NCI-H2196 (cell line): ENCODE data around the gene BLTP3A.
"Not testable (repeated sequence)": the region's sequence is repeated elsewhere in the genome, so short reads cannot be mapped to it uniquely, and the experiment has no call there.

Experiments
- DNase-seq: peaks from one replicate; lab custom pipeline; 2025; ENCODE audit not compliant: unreplicated experiment; lab: John Stamatoyannopoulos, UW

BLTP3A gene

GRCh38 chr6:34788111-34788510, 3.8 kb upstream of the BLTP3A start:
- no peak for DNase-seq

DNA sequence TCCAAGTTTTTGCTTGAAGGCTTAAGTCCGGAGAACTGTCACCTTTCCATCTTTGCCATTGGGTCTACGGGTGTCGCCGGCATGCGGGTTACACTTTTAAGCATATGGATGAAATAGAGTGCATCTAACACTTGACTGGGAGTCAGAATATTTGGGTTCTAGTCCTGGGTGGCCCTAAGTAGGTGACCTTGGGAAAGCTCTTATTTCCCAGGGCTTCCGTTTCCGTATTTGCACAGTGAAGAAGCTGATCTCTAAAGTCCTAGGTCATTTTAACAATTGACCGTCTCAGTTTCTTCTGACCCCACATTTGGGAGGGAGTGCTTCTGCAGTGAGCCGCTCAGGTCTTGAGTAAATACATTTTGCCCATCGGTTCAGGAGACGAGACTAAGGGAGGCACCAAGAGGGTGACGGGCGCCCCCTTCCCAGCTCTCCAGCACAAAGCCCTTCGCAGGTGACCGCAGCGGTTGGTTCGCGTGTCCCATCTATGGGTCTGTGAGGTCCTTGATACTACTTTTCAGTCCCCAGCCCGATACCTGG, 651 bp upstream of the BLTP3A start:
- DNase-seq = peak; percentile 40

DNA sequence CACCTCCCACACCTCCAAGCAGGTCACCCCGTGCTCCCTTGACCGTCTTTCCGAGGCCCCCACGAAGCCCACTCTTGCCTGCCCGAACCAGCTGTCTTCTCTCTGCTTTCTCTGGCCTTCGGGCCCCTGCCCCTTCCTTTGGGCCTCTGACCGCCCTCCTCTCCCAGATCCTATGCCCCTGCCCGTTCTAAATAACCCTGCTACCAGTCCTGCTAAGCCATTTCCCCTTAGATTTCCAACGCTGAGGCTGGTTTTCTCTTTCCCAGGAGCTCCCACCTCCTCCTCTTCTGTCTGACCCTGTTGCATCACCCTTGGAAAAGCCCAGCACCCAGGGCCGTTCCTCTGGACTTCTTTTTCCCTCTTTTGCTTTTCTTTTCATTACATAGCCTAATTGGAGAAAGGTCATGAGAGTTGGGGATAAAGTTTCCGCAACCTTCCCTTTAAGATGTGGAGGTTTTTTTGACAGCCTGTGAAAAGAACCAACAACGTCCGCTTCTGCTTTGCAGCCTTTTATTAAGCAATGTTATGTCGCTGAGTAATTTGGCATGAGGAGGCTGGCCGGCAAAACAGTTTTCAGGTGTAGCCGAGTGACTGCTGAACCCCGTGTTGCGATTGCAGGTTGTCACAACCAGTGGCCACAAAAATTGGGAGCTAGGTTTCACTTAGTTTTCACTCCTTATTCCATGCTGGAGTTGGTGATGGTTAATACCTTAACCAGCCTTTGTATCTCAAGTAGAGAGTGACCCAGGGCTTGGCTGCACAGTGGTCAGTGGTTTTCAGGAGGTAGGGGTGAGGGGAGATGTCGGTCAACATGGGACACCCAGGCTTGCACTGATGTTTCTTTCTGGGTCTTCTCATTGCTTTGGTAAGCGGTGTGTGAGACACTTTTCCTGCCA, 970 bp downstream of the BLTP3A start:
- DNase-seq = peak; percentile 27

GRCh38 chr6:34793877-34794276, 2.0 kb downstream of the BLTP3A start:
- DNase-seq = no peak

DNA sequence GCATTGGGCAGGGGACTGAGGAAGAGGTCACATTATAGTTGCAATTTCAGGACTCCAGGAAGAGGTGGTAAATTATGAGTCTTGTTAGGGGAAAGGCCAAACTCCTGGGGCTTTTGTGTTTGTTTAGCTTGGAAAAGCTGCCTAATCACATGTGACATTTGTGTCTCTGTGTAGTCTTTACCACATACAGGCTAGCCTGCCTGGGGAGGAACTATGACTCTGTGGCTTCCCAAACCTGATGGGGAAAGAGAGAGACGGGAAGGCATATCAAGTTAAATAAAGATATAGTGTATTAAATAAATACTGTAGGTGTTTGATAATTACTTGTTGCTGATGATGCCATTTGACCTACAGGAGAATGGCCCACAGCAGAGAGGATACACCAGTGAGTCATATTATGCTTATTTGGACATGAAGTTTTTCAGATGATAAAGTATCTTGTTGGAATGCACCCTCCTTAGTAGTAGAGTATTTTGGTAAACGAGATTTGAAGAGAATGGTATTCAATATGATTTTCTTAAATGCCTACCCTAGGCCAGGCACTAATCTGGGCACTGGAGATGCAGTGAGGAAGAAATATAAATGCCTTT, 4.0 kb downstream of the BLTP3A start:
- no peak for DNase-seq

- no peak for DNase-seq
Measured at GRCh38 chr6:34798057-34798456, 6.2 kb downstream of the BLTP3A start.

DNA sequence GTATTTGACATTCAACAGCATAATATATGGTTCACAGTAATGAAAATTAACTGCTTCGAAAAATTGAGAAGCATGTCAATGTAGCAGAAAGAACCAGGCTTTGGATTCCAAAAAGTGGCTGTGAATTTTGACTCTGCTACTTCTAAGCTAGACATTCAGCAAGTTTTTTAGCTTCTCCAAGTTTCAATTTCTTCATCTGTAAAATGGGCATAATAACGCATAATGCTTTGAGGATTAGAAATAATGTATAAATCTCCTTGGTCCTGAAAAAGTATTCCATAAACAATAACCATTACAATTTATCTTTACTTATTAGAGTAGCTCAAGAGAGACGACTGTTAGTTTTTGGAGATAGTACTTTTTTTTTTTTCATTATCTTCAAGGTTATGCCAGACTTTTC, 7.7 kb downstream of the BLTP3A start:
- DNase-seq = no peak

GRCh38 chr6:34804543-34804942, 12.7 kb downstream of the BLTP3A start:
- no peak for DNase-seq

DNA sequence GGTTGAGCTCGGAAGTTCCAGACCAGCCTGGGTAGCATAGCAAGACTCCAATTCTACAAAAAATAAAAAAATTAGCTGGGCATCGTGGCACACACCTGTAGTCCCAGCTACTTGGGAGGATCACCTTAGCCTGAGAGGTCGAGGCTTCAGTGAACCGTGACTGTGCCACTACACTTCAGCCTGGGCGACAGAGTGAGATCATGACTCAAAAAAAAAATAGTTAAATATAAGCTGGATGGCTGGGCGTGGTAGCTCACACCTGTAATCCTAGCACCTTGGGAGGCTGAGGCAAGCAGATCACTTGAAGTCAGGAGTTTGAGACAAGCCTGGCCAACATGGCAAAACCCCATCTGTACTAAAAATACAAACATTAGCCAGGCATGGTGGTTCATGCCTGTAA, 13.2 kb downstream of the BLTP3A start:
- not testable (repeated sequence) for DNase-seq

GRCh38 chr6:34806738-34807453, 15.0 kb downstream of the BLTP3A start:
- DNase-seq = no peak

- DNase-seq = not testable (repeated sequence)
Measured at GRCh38 chr6:34808473-34808872, 16.6 kb downstream of the BLTP3A start.

GRCh38 chr6:34809419-34809818, 17.5 kb downstream of the BLTP3A start:
- DNase-seq = not testable (repeated sequence)

GRCh38 chr6:34810017-34810882, 18.4 kb downstream of the BLTP3A start:
- no peak for DNase-seq

GRCh38 chr6:34810936-34811632, 19.2 kb downstream of the BLTP3A start:
- no peak for DNase-seq

DNA sequence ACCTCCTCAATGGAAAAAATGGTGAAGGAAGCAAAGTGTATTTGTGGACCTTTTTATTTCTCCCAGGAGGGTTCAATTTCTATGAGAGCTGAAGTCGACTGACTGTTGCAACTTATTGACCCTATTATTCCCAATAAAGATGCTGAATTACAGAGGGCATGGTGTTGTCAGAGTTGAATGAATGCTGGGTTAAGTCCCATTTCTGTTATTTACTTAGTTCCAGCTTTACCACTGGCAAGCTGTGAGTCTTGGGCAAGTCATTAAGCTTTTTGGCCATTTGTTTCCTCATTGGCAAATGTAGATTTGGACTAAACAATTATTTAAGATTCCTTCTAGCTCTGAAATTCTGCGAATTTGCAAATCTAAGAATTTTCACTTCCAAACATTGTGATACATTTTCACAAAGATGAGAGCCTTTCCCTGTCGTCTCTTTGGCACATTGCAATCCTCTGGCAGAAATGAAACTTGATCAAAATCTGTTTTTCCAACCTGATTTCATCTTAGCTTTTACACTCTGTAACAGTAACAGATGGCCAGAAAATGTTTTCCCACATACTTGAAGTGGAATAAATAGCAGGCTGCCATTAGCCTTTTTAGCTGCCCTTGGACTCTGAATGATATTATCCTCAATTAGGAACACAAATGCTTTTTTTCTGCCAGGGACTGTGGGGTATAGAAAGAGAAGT, 21.3 kb downstream of the BLTP3A start:
- DNase-seq = no peak

DNA sequence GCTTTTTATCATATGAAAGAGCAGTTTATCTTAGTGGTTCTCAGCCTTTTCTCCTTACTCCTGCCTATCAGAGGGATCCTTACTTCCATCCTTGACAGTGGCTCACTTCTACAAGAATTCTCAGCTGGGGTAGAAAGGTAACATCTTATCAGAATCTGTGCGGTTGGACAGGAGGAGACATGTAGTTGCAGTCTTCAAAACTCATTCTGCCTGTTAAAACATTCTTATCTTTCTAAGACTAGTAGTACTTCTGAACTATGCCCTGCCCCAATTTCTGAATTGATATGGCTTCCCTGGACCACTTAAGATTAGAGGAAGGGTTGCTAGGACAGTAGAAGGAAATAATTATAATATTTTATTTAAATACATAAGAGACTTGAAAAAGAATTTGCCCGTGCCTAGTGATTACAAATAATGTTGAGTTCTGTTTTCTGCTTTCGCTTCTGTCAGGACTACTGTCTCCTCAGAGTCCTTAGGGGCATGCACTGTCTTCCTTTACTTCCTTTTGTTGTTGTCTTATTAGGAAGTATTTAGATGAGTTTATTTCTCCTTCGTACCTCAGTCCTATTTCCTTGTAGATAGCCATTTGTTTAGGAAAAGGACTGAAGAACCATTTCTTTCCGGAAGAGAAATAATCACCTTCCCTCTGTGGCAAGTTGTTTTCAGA, 24.9 kb downstream of the BLTP3A start:
- DNase-seq = no peak

- no peak for DNase-seq
Measured at GRCh38 chr6:34817446-34817845, 25.6 kb downstream of the BLTP3A start.

- DNase-seq = not testable (repeated sequence)
Measured at GRCh38 chr6:34818872-34819570, 27.1 kb downstream of the BLTP3A start.
